Stimulated activated naive CD8-positive, alpha-beta T cell treated with anti-CD3 and anti-CD28 coated beads, Interleukin-15, Interleukin-2, amounts not matched to agents 100 ng/mL and 50 ng/mL, for 24 hours (primary cell): Measurements from ENCODE around the gene FXR1.
"Not testable (repeated sequence)": the region's sequence is repeated elsewhere in the genome, so short reads cannot be mapped to it uniquely, and the experiment has no call there.

Source experiments
- H3K27ac Mint-ChIP-seq: one replicate; pipeline ENCODE4 v1.8.0; 2021; ENCODE audit warnings: mild to moderate bottlenecking, mixed read lengths
- H3K27me3 Mint-ChIP-seq: one replicate; pipeline ENCODE4 v1.8.0; 2021; ENCODE audit warnings: mixed read lengths
- H3K36me3 Mint-ChIP-seq: one replicate; pipeline ENCODE4 v1.8.0; 2021; ENCODE audit warnings: low read depth, mixed read lengths
- H3K4me1 Mint-ChIP-seq: one replicate; pipeline ENCODE4 v1.8.0; 2021; ENCODE audit warnings: low read depth, mixed read lengths
- H3K4me3 Mint-ChIP-seq: one replicate; pipeline ENCODE4 v1.8.0; 2021; ENCODE audit warnings: mild to moderate bottlenecking, mixed read lengths
- H3K9me3 Mint-ChIP-seq: one replicate; pipeline ENCODE4 v1.8.0; 2021; ENCODE audit warnings: mixed read lengths

The FXR1 gene

GRCh38 chr3:180974286-180974685 lies 61.8 kb downstream of the FXR1 start:
- H3K4me3 Mint-ChIP-seq, result no peak overlapping the region

GRCh38 chr3:180977498-180977897 lies 65.0 kb downstream of the FXR1 start:
- Mint-ChIP-seq H3K4me3 (no peak overlapping the region), H3K27ac (no peak overlapping the region), H3K9me3 (no peaks in the 10 kb centered on the region), H3K27me3 (no peaks in the 10 kb centered on the region), H3K36me3 (peaks cover 47% of the 10 kb centered on the region), H3K4me1 (peaks cover 3% of the 10 kb centered on the region)

More at GRCh38 chr3:180974286-180974685, 61.8 kb downstream of the FXR1 start:
- Mint-ChIP-seq H3K27me3 (no peaks in the 10 kb centered on the region), H3K4me1 (peaks cover 3% of the 10 kb centered on the region), H3K9me3 (no peaks in the 10 kb centered on the region), H3K36me3 (peaks cover 60% of the 10 kb centered on the region), H3K27ac (no peak overlapping the region)

- no peak overlapping the region for H3K27ac Mint-ChIP-seq
- H3K27me3 Mint-ChIP-seq, result no peaks in the 10 kb centered on the region
- no peak overlapping the region for H3K4me3 Mint-ChIP-seq
- peaks cover 48% of the 10 kb centered on the region for H3K36me3 Mint-ChIP-seq
- H3K9me3 Mint-ChIP-seq, result no peaks in the 10 kb centered on the region
- H3K4me1 Mint-ChIP-seq, result no peaks in the 10 kb centered on the region
Measured at GRCh38 chr3:180979961-180980360, 67.5 kb downstream of the FXR1 start.

GRCh38 chr3:180980611-180981010 lies 68.1 kb downstream of the FXR1 start:
- Mint-ChIP-seq H3K36me3 (peaks cover 53% of the 10 kb centered on the region), H3K27me3 (no peaks in the 10 kb centered on the region), H3K4me1 (no peaks in the 10 kb centered on the region), H3K27ac (no peak overlapping the region), H3K9me3 (no peaks in the 10 kb centered on the region), H3K4me3 (no peak overlapping the region)

- peaks cover 54% of the 10 kb centered on the region for H3K36me3 Mint-ChIP-seq
- peaks cover 3% of the 10 kb centered on the region for H3K4me1 Mint-ChIP-seq
- no peaks in the 10 kb centered on the region for H3K9me3 Mint-ChIP-seq
- no peaks in the 10 kb centered on the region for H3K27me3 Mint-ChIP-seq
- H3K27ac Mint-ChIP-seq, result no peak overlapping the region
- no peak overlapping the region for H3K4me3 Mint-ChIP-seq
Measured at GRCh38 chr3:180981912-180982311, 69.4 kb downstream of the FXR1 start.

- peaks cover 13% of the 10 kb centered on the region for H3K4me1 Mint-ChIP-seq
- no peak overlapping the region for H3K4me3 Mint-ChIP-seq
- H3K9me3 Mint-ChIP-seq, result no peaks in the 10 kb centered on the region
- H3K27ac Mint-ChIP-seq, result peak overlapping the region; percentile 72
- H3K27me3 Mint-ChIP-seq, result no peaks in the 10 kb centered on the region
- H3K36me3 Mint-ChIP-seq, result peaks cover 55% of the 10 kb centered on the region
Measured at GRCh38 chr3:180983136-180983535, 70.7 kb downstream of the FXR1 start.

- not testable (repeated sequence) for H3K27ac Mint-ChIP-seq, H3K27me3 Mint-ChIP-seq, H3K9me3 Mint-ChIP-seq, H3K4me3 Mint-ChIP-seq
- peaks cover 32% of the 10 kb centered on the region for H3K4me1 Mint-ChIP-seq
- H3K36me3 Mint-ChIP-seq, result peaks cover 48% of the 10 kb centered on the region
Measured at GRCh38 chr3:180986366-180986765, 73.9 kb downstream of the FXR1 start.

GRCh38 chr3:180987344-180987743 lies 74.9 kb downstream of the FXR1 start:
- Mint-ChIP-seq H3K4me1 (peaks cover 32% of the 10 kb centered on the region), H3K36me3 (peaks cover 41% of the 10 kb centered on the region), H3K27me3 (no peaks in the 10 kb centered on the region), H3K4me3 (no peak overlapping the region), H3K27ac (no peak overlapping the region), H3K9me3 (no peaks in the 10 kb centered on the region)

- H3K4me1 Mint-ChIP-seq, result peaks cover 32% of the 10 kb centered on the region
- peaks cover 7% of the 10 kb centered on the region for H3K27me3 Mint-ChIP-seq
- peak within 1 kb of the TSS; percentile 94 for H3K27ac Mint-ChIP-seq
- peak within 1 kb of the TSS; percentile 99 for H3K4me3 Mint-ChIP-seq
- H3K9me3 Mint-ChIP-seq, result no peaks in the 10 kb centered on the region
- H3K36me3 Mint-ChIP-seq, result peaks cover 30% of the 10 kb centered on the region
Measured at GRCh38 chr3:180989291-180990163, 77.1 kb downstream of the FXR1 start, which contains the start of gene DNAJC19. DNAJC19 (minus strand) TSS chr3:180989736; CDS start chr3:180989602, 134 bp downstream.

GRCh38 chr3:180990505-180990904 lies 78.0 kb downstream of the FXR1 start:
- H3K27me3 Mint-ChIP-seq, result peaks cover 7% of the 10 kb centered on the region
- H3K9me3 Mint-ChIP-seq, result no peaks in the 10 kb centered on the region
- H3K36me3 Mint-ChIP-seq, result peaks cover 22% of the 10 kb centered on the region
- no peak overlapping the region for H3K27ac Mint-ChIP-seq
- H3K4me3 Mint-ChIP-seq, result peak overlapping the region; percentile 99
- H3K4me1 Mint-ChIP-seq, result peaks cover 32% of the 10 kb centered on the region

- H3K36me3 Mint-ChIP-seq, result peaks cover 8% of the 10 kb centered on the region
- H3K27me3 Mint-ChIP-seq, result peaks cover 17% of the 10 kb centered on the region
- no peaks in the 10 kb centered on the region for H3K4me1 Mint-ChIP-seq
- peaks cover 4% of the 10 kb centered on the region for H3K9me3 Mint-ChIP-seq
- H3K4me3 Mint-ChIP-seq, result no peak overlapping the region
- no peak overlapping the region for H3K27ac Mint-ChIP-seq
Measured at GRCh38 chr3:180996415-180996932, 84.0 kb downstream of the FXR1 start.

- H3K27ac Mint-ChIP-seq, result not testable (repeated sequence)
Measured at GRCh38 chr3:181002331-181002730, 89.9 kb downstream of the FXR1 start.

GRCh38 chr3:181003469-181003868 lies 91.0 kb downstream of the FXR1 start:
- peaks cover 15% of the 10 kb centered on the region for H3K27me3 Mint-ChIP-seq
- not testable (repeated sequence) for H3K27ac Mint-ChIP-seq, H3K4me1 Mint-ChIP-seq, H3K4me3 Mint-ChIP-seq
- H3K9me3 Mint-ChIP-seq, result peaks cover 13% of the 10 kb centered on the region
- H3K36me3 Mint-ChIP-seq, result peaks cover 18% of the 10 kb centered on the region

More at GRCh38 chr3:181002331-181002730, 89.9 kb downstream of the FXR1 start:
- not testable (repeated sequence) for H3K4me3 Mint-ChIP-seq, H3K4me1 Mint-ChIP-seq
- Mint-ChIP-seq H3K36me3 (peaks cover 18% of the 10 kb centered on the region), H3K9me3 (peaks cover 13% of the 10 kb centered on the region), H3K27me3 (peaks cover 15% of the 10 kb centered on the region)

GRCh38 chr3:181006541-181006940 lies 94.1 kb downstream of the FXR1 start:
- Mint-ChIP-seq H3K4me1 (peaks cover 11% of the 10 kb centered on the region), H3K4me3 (no peak overlapping the region)

GRCh38 chr3:181007262-181007661 lies 94.8 kb downstream of the FXR1 start:
- peaks cover 11% of the 10 kb centered on the region for H3K4me1 Mint-ChIP-seq
- peaks cover 3% of the 10 kb centered on the region for H3K27me3 Mint-ChIP-seq
- peaks cover 9% of the 10 kb centered on the region for H3K9me3 Mint-ChIP-seq
- peaks cover 2% of the 10 kb centered on the region for H3K36me3 Mint-ChIP-seq
- H3K27ac Mint-ChIP-seq, result no peak overlapping the region
- H3K4me3 Mint-ChIP-seq, result no peak overlapping the region

More at GRCh38 chr3:181006541-181006940, 94.1 kb downstream of the FXR1 start:
- H3K27ac Mint-ChIP-seq, result no peak overlapping the region
- H3K9me3 Mint-ChIP-seq, result peaks cover 9% of the 10 kb centered on the region
- peaks cover 10% of the 10 kb centered on the region for H3K36me3 Mint-ChIP-seq
- H3K27me3 Mint-ChIP-seq, result peaks cover 4% of the 10 kb centered on the region
